IPS-18c (cell line): ENCODE results near the gene ANKAR.
"Not testable (repeated sequence)": the region's sequence is repeated elsewhere in the genome, so short reads cannot be mapped to it uniquely, and the experiment has no call there.

Source experiments
- H3K4me3 ChIP-seq: 2 replicates; pipeline ENCODE4 v1.7.0; 2013; ENCODE audit warnings: low read depth, mild to moderate bottlenecking, low read length, moderate library complexity; ENCODE audit not compliant: insufficient read depth
- H3K9me3 ChIP-seq: one replicate; pipeline ENCODE4 v1.6.1; 2013; ENCODE audit warnings: mild to moderate bottlenecking, low read length, moderate library complexity; ENCODE audit not compliant: control insufficient read depth, insufficient read depth

ANKAR gene

DNA sequence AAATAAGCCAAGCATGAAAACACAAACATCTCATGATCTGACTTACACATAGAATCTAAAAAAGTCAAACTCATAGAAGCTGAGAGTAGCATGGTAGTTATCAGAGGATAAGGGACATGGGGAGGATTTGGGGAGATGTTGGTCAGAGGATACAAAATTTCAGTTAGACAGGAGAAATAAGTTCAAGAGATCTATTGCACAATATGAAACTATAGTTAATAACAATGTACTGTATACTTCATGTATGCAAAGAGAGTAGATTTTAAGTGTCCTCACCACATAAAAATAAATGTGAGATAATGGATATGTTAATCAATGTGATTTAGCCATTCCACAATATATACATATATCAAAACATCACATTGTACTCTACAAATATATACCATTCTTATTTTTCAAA, 23.2 kb upstream of the ANKAR start:
- H3K4me3 ChIP-seq = no peak overlapping the region
- peaks cover 4% of the 10 kb centered on the region for H3K9me3 ChIP-seq

DNA sequence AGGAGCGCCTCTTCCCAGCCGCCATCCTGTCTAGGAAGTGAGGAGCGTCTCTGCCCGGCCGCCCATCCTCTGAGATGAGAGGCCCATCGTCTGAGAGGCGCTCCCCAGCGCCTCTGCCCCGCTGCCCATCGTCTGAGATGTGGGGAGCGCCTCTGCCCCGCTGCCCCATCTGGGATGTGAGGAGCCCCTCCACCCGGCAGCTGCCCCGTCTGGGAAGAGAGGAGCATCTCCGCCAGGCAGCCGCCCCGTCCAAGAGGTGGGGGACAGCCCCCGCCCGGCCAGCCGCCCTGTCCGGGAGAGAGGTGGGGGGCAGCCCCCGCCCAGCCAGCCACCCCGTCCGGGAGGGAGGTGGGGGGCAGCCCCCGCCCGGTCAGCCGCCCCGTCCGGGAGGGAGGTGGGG, 21.0 kb upstream of the ANKAR start:
- H3K9me3 ChIP-seq, H3K4me3 ChIP-seq: not testable (repeated sequence)

DNA sequence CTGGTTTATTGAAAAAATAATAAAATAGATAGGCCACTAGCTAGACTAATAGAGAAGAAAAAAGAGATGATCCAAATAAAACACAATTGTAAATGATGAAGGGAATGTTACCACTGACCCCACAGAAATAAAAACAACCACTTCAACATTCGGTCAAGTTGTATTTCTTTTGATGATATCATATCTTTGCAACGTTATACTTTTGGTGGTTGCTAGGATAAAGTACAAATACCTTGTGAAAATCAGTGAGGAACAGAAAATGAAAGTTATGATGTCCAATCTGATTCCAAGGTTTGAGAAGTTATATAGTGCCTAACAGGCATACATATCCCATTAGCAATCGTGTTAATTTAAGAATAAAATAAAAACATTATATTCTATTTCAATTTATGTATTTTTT, 19.8 kb upstream of the ANKAR start:
- Histone ChIP-seq H3K9me3 (peaks cover 4% of the 10 kb centered on the region), H3K4me3 (no peak overlapping the region)

DNA sequence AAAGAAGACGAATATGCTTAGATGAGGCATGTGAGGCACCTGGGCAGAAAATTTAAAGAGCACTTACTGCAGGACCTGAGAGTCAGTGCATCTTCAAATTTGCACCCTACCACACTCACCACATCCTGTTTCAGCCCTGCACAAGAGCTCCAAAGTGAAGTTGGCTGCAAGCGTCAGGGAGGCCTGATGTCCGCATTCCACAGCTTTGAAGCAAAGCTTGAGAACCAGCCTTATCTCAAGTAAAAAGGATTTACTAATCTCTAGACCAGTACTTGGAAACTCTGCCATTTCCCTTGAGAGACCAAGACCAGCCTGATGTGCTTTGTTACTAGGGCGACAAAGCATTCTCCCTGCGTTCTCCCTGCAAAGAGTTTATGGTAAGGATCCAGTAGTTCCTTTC, 16.6 kb upstream of the ANKAR start:
- no peak overlapping the region for H3K4me3 ChIP-seq
- peaks cover 2% of the 10 kb centered on the region for H3K9me3 ChIP-seq

GRCh38 chr2:189658306-189659212, 15.9 kb upstream of the ANKAR start:
- Histone ChIP-seq H3K9me3 (no peaks in the 10 kb centered on the region), H3K4me3 (no peak overlapping the region)

GRCh38 chr2:189659734-189660133, 14.7 kb upstream of the ANKAR start:
- Histone ChIP-seq H3K4me3 (no peak overlapping the region), H3K9me3 (no peaks in the 10 kb centered on the region)

- no peak overlapping the region for H3K4me3 ChIP-seq
- H3K9me3 ChIP-seq = no peaks in the 10 kb centered on the region
These were observed 13.7 kb upstream of the ANKAR start for GRCh38 chr2:189660803-189661147.

DNA sequence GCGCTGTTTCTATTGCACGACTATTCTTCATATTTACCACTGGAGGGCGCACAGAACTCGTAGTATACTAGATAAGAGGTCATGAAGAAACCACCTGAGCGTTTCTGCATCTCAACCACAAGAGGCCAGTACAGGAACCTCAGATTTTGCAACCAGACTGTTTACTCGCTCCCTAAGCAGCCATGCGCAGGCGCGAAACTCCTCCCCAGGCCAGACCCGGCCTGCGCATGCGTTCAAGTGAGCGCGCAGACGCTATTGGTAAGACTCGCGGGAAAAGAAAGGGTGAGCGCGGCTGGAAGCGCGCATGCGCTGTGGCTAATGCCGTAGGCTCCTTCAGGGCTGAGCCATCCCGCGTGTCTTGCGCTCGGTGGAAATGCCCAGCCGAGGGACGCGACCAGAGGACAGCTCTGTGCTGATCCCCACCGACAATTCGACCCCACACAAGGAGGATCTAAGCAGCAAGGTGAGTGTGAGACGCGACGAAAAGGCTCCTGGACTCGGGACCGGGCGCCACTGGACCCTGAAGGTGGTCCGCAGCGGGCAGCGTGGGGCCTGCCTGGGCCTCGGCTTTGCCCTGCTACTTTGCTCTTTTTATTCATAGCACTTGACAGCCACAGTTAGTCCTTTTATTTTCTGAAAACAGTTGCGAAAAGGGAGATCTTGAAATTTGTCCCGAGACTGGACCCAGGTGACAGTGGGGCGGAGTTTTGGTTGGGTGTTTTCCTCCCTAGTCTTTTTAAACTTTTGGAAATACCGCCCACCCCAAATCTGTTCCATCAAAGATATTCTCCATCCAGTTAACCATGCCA, 13.1 kb upstream of the ANKAR start, which contains the start of gene ASNSD1:
Gene ASNSD1 (plus strand): TSS at position 312 of the 809 bp plus-strand sequence. CDS start 4,674 bp downstream, outside the sequence.
- H3K9me3 ChIP-seq = no peaks in the 10 kb centered on the region
- H3K4me3 ChIP-seq = peak within 1 kb of the TSS; percentile 88

DNA sequence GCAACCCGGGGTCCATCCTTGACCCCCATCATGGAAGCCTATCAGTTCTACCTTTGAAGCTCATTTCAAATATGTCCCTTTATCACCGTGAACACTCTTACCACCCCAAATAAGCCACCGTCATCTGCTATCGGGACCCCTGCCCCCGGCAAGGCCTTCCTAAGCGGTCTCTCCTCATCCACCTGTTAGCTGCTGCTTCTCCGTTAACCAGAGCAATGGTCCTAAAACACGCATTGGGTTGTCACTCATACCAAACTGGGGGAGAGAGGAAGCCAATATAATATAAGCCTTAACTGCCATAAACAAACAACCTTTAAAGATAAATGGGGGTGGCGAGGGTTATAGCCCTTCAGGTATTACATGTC, 12.5 kb upstream of the ANKAR start:
- Histone ChIP-seq H3K9me3 (no peaks in the 10 kb centered on the region), H3K4me3 (peak overlapping the region; percentile 88)

DNA sequence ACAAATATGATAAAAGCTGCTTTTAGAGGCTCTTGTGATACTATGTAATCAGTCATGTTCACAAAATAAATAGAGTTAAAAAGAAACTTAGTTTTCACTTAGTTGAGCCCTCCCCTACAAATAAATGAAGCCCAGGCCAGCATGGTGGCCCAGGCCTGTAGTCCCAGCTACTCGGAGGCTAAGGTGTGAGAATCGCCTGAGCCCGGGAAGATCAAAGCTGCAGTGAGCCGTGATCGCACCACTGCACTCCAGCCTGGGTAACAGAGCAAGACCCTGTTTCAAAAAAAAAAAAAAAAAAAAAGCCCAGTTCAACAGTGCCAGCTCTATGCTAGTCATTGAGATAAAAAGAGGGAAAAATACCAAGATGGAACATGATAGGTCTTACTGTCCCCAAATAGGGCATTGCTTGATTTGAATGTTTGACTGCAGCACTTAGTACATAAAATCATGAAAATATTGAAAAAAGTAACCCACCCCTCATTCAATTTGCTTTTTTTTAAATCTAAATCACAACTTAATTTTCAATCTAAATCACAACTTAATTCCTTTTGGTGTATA, 11.7 kb upstream of the ANKAR start:
- no peaks in the 10 kb centered on the region for H3K9me3 ChIP-seq
- H3K4me3 ChIP-seq = no peak overlapping the region

GRCh38 chr2:189663319-189663718, 11.2 kb upstream of the ANKAR start:
- not testable (repeated sequence) for H3K9me3 ChIP-seq, H3K4me3 ChIP-seq

DNA sequence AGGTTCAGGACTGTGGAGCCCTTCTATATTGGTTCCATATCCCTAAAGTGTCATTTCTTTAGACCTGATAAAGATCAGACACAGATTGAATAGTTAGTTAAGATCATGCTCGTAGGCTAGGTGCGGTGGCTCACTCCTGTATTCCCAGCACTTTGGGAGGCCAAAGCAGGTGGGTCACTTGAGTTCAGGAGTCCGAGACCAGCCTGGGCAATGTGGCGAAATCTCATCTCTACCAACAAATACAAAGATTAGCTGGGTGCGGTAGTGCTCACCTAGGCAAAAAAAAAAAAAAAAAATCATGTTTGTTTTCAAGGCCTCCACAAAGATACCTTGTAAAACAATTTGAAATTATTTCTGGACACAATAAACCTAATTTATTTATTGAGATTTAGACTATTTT, 4.6 kb upstream of the ANKAR start:
- Histone ChIP-seq H3K9me3 (no peaks in the 10 kb centered on the region), H3K4me3 (no peak overlapping the region)

DNA sequence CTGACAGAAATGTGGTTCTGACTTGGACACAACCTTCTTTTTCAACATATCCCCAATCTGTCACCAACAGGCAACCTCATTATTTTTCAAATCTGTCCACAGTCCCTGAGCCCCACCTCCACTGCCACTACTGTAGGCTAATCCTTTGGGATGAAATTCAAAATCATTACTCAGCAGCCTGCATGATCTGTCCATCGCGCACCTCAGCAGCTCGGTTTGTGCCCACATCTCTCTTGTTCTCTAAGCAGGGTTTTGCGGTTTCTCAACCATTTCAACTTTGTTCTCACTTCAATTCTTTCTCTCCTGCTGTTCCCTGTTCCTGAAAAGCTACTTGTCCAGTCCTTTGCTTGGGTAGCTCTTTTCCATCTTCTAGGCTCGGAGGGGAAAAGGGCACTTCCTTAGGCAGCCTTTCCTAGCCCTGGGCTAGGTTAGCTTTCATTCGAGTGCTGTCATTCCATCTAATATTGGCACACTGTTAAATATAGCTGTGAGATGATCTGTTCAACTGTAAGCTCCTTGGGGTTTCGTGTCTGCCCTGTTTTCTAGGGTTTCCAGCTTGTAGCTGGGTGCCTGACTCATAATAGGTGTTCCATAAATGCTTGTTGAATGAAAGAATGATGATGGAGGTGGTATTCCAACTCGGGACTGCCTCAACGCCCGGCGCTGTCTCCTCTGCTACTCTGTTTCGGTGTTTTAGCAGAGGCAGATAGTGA, 653 bp upstream of the ANKAR start:
- peak overlapping the region; percentile 70 for H3K4me3 ChIP-seq
- no peaks in the 10 kb centered on the region for H3K9me3 ChIP-seq

DNA sequence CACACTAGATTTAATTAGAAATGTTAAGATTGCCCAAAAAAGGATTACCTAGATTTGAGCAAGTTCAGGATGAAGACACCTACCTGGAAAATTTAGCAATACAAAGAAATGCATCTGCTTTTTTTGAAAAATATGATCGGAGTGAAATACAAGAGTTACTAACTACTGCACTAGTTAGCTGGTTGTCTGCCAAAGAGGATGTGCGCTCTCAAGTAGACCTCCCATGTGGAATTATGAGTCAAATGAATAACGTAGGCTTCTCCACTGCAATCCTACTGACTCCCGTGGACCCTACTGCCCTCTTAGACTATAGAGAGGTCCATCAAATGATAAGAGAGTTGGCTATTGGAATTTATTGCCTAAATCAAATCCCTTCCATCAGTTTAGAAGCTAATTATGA, 2.0 kb downstream of the ANKAR start:
- H3K4me3 ChIP-seq = no peak overlapping the region
- no peaks in the 10 kb centered on the region for H3K9me3 ChIP-seq

GRCh38 chr2:189679226-189679625, 4.8 kb downstream of the ANKAR start:
- Histone ChIP-seq H3K4me3 (no peak overlapping the region), H3K9me3 (peaks cover 2% of the 10 kb centered on the region)

- Histone ChIP-seq H3K9me3 (peaks cover 2% of the 10 kb centered on the region), H3K4me3 (no peak overlapping the region)
These were observed 6.7 kb downstream of the ANKAR start for GRCh38 chr2:189681203-189681602.

- Histone ChIP-seq H3K4me3 (no peak overlapping the region), H3K9me3 (peaks cover 2% of the 10 kb centered on the region)
These were observed 7.4 kb downstream of the ANKAR start for GRCh38 chr2:189681903-189682302.
